HG03442 (cell line): ENCODE results near the gene ASAP2.

ENCODE experiments used
- ATAC-seq: cut with Tn5 transposase; IDR thresholded peaks from one replicate; pipeline ENCODE4 v1.9.1; 2021; ENCODE audit warnings: mild to moderate bottlenecking, moderate library complexity; ENCODE audit not compliant: unreplicated experiment

ASAP2 gene

DNA sequence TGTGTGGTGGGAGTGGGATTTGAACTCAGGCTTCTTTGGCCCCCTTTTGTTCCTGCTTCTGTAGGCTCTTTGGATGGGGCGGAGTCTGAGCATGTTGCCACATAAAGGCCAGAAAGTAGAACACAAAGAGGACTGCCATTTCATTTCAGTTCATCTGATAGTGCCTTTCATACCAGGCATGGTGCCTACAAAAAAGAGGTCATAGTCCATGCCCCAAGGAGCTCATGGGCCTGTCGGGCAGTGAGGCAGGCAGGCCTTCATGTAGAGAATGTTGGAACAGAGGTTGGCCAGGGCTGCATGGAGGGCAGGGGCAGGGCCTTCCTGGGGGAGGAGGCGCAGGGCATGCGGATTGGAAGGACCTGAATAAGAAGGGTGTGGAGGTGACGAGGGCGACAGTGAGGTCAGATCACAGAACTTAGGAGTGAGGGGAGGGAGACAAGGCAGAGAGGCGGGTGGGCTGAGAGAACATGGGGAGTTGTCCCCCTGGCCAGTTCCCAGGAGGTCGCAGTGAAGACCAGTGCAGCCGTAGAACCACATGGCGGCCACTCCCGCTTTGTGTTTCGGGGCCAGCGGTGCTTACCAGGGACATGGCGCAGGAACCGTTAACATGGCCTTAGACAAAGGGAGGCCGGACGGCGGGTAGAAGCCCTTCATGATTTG is 167.6 kb downstream of the ASAP2 start:
- no peak for ATAC-seq

DNA sequence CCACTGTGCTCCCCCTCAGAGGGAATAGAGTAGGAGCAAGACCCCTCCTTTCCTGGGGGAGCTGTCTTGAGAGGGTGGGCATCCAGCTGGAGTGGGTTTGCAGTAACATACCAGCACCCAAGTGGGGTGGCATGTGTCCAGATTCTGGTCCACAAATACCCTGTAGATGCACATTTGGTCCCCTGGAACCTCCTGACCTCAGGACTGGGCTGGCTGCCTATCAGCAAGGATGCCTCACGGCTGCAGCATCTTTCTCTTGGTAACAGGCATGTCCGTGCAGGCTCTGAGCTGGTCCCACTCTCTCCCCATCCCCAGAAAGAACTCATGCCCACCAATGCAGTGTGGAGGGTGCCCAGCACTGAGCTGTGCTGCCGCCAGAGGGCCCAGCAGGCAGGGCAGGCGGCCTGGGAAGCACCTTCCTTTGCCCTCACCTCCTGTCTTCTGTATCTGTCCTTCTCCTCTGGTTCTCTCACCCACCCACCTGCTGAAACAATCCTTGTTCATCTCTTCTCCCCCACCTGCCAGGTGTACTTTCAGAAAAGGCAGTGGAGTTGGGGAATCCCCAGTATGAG is 169.3 kb downstream of the ASAP2 start:
- ATAC-seq = no peak

DNA sequence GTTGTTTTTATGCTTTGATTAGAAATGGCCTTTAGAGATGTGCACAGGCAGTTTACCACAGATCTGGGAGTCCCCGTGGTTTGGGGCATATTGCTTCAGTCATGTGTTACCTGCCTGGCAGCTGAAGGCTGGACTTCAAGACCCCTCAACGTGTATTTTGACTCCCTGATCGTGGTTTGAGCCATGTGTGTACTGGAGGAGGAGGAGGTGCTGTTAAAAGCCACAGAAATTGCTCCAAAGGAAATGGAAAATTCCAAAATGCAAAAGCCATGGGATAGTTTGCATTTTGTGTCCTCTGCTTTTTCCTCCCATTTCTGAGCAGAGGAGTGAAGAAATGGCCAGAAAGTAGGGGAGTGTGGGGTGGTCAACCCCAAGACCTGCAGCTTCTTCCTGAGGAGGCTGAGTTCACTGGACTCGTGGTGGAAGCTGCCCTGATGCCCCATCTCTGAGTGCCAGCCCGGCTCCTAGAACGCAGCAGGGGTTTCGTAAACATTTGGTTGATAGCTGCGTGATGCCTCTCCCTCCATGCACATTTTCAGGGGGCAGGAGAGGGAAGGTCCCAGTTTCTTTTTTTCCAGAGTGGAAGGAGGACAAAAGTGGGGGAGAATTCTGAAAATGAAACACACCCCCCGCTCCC is 171.0 kb downstream of the ASAP2 start:
- ATAC-seq = no peak

DNA sequence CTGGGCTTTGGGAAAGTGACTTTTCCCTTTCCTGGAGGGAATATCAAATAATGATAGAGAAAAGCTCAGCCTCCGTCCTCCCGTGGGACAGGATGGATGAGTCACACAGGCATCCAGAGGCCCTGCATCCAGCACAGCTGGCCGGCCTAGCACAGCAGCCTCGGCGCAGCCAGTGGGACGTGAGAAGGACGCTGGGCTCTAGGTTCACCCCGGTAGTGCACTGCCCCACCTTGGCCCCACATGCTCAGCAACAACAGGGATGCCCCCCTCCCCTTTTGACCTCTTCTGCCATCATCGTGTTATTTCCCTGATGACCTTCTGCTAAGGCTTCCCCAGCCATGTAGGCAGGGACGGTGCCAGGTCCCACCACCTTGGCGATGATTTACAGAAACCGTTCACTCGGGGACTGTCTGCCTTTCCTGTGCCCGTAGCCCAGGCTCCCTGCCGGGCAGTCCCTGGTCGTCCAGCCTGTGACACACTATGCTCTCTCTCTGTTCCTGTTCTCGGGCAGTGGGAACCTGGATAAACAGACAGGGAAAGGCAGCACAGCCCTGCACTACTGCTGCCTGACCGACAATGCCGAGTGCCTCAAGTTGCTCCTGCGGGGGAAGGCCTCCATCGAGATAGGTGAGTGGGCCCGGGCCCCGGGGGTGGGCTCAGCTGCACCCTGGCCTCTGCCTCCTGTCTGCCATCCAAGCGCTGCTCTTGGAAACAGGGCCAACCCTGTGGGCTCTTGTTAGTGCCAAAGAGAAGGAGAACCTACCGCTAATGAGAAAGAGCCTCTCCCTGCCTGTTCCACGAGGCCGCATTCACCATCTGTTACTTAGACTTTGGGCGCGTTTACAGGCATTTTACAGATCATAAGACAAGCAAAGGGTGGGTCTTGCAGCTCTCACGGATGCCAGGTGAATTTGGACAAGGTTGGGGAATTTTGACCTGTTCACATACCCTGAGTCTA is 172.1 kb downstream of the ASAP2 start:
- no peak for ATAC-seq

DNA sequence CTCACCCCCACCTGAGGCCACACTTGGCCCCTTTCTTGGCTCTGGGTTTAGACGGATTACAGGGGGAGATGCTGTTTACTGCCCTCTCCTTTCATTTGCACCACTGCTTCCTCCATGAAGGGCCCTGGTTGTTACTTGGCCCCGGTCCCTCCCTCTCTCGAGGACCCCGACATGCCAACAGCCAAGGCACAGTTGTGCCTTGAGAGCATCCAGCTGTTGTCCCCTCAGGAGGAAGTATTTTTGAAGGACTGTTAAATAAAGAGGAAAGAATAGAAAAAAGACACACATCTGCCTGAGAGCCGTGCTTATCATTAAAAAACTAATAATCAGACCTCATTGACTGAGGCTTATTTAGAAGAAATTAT is 172.8 kb downstream of the ASAP2 start:
- no peak for ATAC-seq

DNA sequence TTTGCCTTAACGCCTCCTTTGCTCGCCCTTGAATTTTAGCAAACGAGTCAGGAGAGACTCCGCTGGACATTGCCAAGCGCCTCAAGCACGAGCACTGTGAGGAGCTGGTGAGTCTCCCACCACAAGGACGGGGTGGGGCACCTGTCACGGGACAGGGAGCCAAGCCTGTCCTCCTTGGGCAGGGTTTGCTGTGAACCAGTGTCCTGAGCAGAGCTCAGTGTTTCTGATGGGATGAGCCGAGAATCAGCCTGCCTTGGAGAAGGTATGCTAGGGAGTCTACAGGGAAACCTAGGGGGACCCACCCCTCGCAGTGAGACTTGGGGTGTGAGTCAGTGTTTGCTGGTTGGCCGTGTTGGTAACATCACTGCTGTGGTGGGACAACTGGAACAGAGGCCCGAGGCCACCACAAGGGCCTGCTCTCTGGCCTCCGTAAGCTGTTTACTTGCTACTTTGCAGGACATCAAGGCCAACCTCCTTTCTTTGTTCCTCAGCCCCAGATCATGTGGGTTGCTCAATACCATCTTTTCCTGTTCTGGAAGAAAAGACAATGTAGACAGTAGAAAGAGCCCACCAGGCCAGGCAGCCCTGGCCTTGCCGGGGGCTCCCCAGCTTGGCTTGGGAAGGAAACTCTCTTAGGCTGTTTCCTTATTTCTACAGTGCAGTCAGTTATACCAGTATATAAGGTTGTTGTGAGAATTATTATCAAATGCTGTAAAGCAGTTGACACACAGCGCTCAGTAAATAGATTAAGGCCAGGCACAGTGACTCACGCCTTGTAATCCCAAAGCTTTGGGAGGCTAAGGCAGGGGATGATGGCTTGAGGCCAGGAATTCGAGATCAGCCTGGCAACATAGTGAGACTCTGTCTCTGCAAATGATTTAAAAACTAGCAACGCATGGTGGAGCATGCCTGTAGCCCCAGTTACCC is 174.4 kb downstream of the ASAP2 start:
- ATAC-seq = no peak

DNA sequence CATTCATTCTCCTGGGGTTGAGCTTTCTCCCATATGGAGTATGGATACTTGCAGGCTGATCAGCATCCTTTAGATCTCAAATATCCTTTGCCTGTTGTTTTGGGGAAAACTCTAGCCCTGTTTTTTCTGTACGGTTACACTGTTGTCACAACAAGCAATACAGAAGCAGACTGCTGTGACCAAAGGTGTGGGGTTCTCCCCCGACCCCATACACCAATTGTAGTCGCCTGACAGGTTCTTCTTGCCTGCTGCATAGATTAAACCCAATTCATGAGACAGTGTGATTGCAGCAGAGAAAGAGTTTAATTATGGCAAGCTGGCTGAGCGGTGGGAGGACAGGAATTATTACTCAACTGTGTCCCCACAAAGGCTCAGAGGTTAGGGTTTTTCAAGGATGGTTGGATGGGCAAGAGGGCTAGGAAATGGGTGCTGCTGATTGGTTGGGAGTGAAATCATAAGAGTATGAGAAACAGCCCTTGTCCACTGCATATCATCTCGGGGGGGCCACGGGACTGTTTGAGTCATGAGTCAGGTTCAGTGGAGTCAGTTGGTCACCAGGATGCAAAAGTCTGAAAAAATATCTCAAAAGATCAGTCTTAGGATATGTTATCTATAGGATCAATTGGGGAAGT is 176.1 kb downstream of the ASAP2 start:
- no peak for ATAC-seq

DNA sequence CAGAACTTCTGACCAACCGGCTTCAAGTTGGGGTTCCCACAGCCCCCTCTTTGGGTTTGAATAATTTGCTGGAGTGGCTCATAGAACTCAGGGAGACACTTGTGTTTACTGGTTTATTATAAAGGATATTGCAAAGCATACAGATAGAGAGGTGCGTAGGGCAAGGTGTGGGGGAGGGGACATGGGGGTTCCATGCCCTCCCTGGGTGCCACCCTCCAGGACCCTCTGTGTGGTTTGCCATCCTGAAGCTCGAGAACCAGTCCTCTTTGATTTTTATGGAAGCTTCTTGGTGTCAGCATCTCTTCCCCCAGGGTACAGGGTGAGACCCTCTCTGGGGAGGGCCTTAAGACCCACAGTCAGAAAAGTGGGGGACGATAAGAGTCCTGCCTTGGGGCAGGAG is 177.9 kb downstream of the ASAP2 start:
- ATAC-seq = no peak

DNA sequence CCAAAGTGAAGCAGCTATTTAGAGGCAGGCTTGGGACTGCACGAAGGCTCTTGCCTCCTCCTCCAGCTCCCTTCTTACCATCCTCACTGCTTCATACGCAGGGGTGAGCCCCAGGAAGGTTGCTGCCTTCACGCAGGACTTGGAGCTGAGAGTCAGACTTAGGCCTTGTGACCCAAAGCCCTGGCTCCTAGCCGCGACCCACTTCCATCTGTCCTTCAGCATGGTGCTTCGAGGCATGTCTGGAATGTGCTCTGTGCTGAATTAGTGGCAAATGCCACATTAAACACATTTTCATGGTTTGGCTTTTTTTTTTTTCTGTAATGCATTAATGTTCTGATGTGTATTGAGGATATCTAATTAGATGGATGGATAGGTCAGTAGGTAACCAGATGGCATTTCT is 179.2 kb downstream of the ASAP2 start:
- ATAC-seq = no peak

DNA sequence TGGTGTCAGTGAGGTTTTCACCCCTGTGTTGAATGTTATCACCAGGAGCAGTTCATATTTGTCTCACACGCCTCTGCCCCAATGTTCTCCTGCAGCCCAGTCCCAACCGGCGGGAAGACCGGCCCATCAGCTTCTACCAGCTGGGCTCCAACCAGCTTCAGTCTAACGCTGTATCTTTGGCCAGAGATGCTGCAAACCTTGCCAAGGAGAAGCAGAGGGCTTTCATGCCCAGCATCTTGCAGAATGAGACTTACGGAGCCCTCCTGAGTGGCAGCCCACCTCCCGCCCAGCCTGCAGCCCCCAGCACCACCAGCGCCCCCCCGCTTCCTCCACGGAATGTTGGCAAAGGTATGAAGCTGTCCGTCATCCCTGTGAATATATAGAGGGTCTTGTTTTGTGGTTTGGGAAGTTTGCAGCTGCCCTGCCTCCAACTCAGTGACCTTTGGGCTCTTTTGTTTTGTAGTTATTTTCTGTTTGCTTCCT is 181.6 kb downstream of the ASAP2 start:
- ATAC-seq = no peak

DNA sequence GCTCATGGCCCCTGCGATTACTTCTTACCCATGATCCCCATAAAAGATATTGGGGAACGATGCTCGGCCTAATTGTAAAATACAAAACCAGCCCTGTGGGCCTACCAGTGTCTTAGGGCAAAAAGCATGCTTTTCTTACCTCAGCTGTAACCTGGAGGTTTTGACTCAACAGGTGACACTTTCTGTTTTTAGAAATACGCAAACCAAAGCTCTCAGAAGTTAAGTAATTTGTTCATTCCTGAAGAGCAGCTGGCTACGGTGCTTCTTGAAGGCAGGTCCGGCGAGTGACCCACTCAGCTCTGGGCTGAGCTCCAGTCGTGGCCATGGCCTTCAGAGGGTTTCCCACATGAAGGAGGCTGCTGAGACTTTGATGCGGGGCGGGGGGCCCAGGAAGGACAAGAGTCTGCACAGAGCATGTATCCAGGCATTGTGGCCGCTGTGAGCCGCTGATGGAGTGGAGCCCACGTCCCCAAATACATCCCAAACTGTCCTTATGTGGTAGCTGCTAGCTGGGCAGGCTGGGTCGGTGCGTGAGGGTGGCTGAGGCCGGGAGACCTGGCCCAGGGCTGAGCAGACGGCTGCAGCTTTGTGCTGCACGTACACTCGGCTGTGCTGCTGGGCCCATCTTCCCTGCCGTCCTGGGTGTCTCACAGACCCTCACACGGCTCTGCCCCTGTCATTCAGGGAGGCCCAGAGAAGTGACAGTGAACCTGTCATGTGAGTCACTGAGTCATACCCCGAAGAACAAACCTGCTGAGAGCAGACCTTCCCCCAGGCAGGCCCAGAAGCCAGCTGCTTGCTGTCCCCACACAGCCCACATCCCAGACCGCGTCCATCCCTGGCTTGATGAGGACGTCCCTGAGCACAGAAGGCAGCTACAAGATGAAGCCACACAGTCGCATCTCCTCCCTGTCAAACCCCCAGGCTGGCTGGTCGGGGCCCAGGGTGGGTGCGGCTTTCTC is 182.6 kb downstream of the ASAP2 start:
- no peak for ATAC-seq

DNA sequence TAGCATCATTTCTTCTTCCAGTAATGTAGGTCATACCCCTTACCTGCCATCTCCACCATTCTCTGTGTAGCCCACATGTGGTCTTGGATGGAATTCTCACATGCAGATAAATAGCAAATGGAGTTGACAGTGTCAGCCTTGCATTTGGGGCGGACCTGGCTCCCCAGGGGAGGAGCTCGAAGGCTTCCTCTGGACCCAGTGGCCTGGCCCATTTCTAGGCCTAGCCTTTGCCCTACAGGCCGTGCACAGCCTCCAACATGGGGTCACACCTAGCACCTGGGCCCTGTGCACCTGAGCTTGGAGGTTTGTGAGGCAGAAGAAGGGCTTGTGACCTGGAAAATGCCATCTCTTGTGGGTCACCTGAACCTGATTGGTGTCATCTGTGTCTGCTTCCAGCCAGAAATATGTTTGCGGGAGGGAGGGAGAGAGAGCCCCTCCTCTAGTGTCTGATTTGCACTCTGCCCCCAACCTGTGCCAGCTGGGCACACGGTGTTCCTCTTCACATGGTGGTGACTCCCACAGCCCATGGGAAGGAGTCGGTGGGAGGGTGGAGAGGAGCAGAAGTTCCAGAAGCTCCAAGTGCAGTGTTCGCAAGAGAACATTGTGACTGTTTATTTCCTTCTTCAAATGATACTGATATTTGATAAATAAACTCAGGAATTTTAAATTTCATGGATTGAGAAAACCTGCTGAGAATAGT is 183.7 kb downstream of the ASAP2 start:
- ATAC-seq = no peak

DNA sequence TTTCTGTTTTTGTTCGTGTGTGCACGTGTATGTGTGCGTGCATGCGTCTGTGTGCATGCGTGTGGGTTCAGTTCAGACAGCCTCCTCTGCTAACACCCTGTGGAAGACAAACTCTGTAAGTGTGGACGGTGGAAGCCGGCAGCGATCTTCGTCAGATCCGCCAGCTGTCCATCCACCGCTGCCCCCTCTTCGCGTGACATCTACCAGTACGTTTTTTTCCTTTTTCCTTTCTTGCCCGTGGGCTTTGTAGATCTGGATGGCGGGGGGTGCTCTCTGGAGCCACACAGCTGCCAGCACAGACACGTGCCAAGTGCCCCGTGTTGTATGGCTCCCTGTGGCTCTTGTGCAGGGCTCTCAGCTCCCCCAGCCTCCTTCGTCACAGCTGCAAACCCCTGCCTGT is 184.4 kb downstream of the ASAP2 start:
- ATAC-seq = no peak

DNA sequence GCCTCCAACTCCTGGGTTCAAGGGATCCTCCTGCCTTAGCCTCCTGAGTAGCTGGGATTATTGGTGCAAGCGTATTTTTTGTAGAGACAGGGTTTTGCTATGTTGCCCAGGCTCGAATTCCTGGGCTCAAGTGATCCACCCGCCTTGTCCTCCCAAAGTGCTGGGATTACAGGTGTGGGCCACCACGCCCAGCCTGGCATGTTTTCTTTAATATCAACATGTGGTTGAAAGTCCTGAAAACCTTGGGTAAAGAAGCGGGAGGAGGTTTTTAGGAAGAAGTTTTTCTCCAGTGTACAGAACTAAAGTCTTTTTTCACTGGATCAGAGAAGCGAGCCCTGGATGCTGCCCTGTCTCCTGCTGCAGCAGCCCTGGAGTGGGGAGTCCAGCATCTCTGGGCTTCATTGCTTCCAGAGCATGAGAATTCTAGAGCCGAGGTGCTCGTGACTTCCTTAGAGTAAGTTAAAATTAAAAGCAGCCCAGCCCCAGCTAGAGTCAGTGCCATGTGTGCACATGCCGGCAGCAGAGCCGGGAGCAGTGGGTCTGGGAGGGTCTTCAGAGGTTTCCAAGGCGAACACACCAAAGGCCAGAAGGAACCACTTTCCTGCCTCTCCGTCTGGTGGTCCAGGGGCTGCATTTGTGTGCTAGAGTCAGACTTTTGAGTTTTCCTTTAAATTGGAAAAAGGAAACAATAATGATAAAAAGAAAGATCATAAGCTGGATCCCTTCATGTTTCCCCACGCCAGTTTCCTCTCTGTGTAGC is 185.5 kb downstream of the ASAP2 start:
- no peak for ATAC-seq

DNA sequence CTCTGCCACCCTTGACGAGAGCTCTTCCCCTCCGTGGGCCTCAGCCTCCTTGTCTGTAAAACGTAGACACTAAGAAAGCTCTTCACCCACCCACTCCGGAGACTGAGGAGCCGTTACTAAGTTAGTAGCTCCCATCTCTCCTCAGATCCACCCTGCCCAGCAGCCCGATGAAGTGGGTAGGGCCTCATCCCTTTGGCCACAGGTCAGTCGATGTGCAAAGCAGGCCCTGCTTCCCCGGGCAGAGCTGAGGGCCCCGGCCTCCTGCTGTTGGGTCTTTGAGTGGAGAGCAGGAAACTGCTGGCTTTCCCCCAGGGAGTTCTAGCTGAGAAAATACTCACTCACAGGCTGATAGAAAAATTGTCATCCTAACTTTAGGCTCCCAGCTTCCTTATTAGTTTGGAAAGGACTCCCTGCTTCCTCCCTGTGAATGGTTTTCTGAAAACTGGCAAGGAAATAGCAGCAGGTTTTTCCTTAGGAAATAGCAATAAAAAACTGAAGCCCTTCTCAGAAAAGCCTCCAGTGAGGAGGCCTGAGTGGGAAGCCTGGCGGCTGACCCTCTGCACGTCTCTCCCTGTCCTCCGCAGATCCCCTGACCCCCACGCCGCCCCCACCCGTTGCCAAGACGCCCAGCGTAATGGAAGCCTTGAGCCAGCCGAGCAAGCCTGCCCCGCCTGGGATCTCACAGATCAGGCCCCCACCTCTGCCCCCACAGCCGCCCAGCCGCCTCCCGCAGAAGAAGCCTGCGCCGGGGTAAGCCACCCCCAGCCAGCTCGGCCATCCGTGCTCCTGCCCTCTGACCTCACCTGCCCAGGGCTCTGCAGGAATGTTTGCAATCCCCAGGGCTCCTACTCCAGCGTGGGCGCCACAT is 186.5 kb downstream of the ASAP2 start:
- ATAC-seq = no peak

DNA sequence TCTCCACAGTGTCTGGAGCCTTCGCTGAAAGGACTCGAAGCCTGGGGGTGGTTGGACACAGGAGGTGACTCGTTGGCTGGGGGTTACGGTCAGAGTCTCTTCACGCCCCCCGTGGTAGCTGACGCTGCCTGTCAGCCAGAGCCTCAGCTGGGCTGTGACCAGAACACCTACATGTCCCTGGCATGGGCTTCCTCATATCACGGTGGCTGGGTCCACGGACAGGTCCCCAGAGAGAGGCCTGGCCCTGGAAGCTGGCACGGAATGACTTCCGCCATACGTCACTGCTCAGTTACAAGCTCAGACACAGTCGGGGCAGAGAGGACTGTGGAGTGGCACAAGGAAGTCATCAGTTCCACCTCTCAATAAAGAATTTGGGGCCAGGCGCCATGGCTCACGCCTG is 188.2 kb downstream of the ASAP2 start:
- ATAC-seq = no peak
